DMS114 treated with DMSO at 0.1 percent for 48 hours (cell line): Measurements from ENCODE around the gene PRCP.

ENCODE experiments used
- DNase-seq: peaks from one replicate; lab custom pipeline; 2025; ENCODE audit not compliant: unreplicated experiment; lab: John Stamatoyannopoulos, UW

PRCP gene

GRCh38 chr11:82907371-82907770 is 7.1 kb upstream of the PRCP start:
- DNase-seq: no peak

DNA sequence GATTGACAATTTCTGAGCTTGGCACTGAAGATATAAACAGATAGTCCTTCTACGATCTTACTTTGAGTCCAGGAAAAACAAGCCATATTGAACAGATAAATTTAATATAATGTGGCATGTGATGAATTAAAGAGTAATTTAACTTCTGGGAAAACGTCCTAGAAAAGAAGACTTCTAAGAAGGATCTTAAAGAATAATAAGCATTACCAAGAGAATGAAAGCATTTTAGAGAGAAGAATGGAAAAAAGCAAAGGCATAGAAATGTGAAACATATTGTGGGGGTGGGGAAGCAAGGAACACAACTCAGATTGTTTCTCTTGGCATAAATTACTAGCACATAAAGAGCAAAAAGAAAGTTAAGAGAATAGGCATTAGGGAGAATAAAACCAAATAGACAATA is 6.7 kb upstream of the PRCP start:
- DNase-seq: no peak

GRCh38 chr11:82906236-82906635 is 6.0 kb upstream of the PRCP start:
- DNase-seq: peak; percentile 20

- no peak for DNase-seq
Observed at GRCh38 chr11:82903843-82904586, 3.8 kb upstream of the PRCP start.

DNA sequence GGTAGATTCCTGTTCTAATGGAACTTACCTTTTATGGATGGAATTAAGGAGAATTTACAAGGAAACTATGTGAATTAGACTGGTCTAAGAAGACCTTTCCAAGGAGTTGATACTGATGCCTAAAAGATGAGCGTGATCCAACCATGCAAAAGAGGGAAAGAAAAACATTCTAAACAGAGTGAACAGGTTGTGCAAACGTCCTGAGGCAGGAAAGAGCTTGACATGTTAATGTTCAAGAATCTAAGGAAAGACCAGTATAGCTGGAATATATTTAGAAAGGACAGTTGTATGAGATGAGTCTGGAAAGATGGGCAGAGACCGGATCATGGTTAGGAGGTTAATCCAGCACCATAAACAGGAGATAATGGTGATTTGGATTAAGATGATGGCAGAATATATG is 2.6 kb upstream of the PRCP start:
- no peak for DNase-seq

DNA sequence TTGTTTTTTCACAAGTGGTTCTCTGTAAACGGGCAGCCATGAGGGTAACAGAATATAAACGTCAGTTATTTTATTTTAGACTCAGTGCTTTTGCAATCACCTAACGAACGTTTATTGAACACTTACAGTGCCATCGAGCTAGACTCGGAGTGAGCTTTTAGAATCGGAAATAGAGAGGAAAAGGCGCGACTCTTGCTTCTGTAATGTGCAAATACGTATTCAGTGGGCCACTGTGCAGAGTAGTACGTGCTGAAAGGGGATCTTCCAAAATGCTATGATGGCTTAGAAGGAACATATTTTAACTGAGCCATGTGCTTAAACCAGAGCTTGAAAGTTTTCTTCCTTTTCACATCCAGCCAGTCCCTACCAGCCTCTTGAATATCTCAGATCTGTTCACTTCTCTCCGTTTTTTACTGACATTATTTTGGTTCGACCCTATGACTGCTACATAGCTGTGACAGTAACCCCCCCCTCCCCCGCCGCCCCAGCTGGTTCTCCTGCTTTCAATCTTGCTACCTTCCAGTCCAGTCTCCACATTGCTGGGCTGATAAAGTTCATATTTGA is 1.8 kb upstream of the PRCP start:
- DNase-seq: no peak

DNA sequence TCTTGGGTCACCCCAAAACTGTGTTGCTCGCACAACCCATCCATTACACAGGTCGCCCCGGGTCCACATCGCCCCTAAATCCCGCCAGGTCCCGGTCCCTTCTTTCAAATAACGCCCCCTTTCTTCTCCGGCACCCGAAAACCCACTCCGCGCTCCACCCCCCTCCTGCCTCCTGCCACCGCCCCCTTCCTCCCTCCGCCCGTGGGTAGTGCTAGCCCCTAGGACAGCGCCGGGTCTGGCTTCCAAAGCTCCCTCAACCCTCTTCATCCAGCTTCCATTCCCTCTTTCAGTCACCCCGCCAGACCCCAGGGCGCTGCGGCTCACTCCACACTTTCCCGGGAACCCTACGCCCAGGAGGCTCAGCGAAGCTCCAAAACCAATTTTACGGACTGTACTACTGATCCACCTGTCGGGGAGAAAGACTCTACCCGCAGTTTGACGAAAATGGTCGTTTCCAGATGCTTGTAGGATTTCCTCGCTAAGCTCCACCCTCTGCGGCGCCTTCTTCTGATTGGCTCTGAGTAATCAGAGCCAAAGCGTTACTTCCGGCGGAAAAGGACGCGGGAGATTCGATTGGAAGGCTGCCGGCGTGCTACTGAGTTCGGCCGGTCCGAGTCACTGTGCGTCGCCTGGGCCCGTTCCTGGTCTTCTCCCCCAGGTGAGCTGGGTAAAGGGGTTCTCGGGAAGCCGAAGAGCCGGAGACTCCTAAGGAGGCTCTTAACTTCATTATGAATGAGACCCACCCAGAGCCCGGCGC is 1.1 kb upstream of the PRCP start, which contains the start of gene DDIAS:
Gene DDIAS (plus strand): TSS at position 572 of the 757 bp plus-strand sequence. CDS start 13,003 bp downstream, outside the sequence.
- peak; percentile 94 for DNase-seq

- no peak for DNase-seq
Observed at GRCh38 chr11:82899957-82900276, 313 bp downstream of the PRCP start.

GRCh38 chr11:82899186-82899820 is 927 bp downstream of the PRCP start:
- no peak for DNase-seq

DNA sequence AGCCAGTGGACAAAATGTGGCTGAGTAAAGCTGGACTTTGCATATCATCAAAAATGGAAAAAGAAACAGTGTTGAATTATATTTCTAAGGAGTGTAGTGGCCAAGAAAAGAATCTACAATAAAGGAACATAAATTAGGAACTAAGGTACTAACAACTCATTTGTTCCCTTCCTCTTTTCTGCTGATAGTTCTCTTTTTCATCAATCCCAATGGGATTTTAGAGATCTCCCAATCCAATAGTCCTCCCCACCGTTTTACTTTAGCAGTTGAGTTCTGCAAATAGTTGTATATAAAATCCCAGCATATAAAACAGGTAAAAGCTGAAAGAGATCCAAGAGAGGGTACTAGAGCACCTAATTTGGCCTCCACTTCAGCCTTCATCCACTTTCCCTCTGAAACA is 2.0 kb downstream of the PRCP start:
- DNase-seq: no peak

DNA sequence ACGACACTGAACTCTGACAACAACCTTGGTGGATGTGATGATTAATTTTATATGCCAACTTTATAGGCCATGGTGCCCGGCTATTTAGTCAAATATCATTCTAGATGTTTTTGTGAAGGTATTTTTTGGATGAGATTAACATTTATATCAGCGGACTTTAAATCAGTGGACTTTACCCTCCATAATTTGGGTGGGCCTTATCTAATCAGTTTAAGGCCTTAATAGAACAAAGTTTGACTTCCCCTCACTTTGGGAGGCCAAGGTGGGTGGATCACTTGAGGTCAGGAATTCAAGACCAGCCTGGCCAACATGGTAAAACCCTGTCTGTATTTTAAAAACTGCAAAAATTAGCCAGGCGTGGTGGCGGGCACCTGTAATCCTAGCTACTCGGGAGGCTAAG is 4.0 kb downstream of the PRCP start:
- DNase-seq: no peak

GRCh38 chr11:82895437-82896091 is 4.7 kb downstream of the PRCP start:
- no peak for DNase-seq

DNA sequence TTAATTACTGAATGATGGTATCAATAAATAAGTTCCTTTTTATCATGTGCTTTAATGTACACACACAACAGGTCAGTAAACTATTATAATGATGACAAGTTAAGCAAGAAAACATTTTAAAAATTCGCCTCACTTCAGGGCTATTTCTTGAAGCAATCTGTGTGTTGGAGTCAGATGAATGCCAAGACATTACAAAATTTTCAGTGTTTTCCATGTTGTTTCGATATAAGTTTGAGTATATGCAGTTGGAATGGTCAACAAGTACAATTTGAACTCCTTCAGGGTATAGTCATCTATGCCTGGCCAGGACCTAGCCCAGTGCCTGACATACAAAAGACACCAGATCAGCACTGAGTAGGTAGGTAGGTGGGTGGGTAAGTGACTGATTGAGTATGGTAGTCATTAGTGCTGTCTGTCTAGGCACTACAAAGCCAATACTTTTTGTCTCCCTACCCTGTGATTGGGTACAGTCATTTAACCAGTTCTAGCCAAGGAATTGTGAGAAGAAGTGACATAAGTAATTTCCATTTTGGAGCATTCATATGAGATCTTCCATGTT is 7.5 kb downstream of the PRCP start:
- no peak for DNase-seq

DNA sequence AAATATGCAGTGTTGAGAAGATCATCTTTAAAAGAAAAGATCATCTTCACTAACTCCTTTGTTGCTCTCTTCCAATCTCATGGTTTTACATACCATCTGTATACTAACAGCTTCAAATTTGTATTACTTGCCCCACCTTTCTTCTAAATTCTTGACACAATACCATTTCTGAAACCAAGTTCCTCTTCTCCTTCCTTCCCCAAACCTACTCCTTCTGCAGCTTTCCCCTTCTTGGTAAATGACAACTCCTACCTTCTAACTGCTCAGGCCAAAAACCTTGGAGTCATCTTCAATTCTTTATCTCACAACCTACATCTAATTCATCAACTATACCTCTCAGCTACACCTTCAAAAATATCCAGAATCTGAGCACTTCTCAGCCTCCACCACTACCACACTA is 9.3 kb downstream of the PRCP start:
- no peak for DNase-seq

GRCh38 chr11:82890002-82890341 is 10.3 kb downstream of the PRCP start:
- no peak for DNase-seq

DNA sequence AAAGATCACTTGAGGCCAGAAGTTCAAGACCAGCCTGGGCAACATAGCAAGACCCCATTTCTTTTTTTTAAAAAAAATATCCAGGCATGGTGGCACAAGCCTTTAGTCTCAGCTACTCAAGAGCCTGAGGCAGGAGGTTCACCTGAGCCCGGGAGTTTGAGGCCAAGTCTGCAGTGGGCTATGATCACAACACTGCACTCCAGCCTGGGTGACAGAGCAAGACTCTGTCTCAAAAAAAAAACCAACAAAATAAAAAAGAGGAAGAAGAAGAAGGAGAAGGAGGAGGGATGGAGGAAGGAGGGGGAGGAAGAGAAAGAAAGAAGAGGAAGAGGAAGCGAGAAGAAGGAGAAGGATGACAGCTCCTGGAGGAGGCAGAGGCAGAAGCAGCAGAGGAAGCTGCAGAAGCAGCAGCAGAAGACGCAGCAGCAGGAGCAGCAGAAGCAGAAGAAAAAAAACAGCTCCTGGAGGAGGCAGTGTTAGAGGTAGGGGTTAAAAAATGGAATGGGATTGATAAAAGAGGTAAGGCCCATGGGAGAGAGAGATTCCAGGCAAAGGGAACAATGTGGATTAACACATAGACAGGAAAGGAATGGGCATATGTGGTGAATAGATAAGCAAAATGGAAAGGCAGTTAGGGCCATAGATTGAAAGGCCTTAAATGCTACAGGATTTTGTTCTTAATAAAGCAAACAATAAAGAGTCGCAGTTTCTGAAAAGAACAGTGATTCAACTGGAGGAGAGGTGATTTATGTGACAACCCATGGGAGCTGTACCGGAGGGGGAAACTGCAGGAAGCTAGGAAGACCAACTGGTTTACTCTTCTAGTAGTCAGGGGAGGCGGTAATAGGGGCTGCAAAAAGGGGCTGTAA is 10.9 kb downstream of the PRCP start:
- DNase-seq: no peak

- no peak for DNase-seq
Observed at GRCh38 chr11:82883853-82884252, 16.4 kb downstream of the PRCP start.

DNA sequence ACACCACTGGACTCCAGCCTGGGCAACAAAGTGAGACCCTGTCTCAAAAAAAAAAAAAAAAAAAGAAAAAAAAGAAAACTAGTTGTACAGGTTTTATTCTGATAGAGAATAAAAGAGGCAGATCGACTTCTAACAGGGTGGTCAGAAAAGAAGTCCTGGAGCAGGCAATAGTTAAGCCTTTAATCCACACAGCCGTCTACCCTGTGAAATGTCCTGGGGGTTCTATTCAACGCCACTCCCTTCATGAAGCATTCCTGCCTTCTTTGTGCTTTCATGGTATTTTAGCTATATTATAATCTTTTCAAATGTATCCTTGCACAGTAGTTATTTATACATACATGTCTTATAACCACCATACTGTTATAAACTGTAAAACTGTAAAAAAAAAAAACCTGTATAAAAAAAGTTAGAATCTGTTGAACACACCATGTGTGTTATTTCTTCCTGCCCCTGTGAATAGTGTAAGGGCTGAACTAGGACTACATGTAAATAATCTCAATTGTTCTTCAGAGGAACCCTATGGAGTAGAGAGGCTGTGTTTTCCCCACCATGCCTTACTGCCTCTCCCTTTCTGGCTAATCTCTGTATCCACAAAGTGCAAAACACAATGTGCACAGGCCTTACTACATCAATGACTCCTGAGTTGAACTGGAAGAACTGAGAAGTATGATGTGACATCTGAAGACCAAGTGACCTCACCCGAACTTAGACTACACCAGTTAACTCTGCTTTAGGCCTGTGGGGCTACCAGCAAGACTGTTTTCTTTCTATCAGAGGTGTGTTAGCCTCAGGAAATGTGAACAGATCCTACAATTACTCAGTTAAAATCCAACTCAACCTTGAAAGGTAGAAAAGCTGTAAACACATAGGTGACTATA is 25.3 kb downstream of the PRCP start:
- no peak for DNase-seq

DNA sequence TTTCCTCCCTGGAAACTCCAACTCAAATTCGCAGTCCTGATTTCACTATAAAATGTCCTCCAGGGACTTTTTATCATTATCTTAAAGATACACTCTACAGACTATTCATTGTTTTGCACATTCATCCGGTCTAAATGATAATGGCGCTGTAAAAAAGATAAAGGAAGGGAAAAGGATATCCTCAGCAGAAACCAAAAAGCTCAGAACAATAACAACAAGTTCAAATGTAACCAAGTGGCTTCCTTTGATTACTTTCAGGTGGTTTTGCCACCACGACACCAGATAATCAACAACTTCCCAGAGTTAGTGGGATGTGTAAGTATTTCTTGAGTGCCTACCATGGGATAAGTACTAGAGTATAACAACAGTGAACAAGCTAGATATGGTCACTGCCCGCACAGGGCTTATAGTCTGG is 26.3 kb downstream of the PRCP start:
- DNase-seq: no peak
